AG09319 (cell line): Measurements from ENCODE around the gene NPAS3.

Source experiments
- DNase-seq: peaks from one replicate; pipeline ENCODE4 v3.0.0-alpha.2; 2010; ENCODE audit warnings: low read depth; ENCODE audit errors: extremely low read depth
- CTCF ChIP-seq: IDR thresholded peaks from 2 replicates; pipeline ENCODE4 v1.5.1; 2011; ENCODE audit warnings: low read depth, mild to moderate bottlenecking, inconsistent platforms, low read length, moderate library complexity

NPAS3 gene

DNA sequence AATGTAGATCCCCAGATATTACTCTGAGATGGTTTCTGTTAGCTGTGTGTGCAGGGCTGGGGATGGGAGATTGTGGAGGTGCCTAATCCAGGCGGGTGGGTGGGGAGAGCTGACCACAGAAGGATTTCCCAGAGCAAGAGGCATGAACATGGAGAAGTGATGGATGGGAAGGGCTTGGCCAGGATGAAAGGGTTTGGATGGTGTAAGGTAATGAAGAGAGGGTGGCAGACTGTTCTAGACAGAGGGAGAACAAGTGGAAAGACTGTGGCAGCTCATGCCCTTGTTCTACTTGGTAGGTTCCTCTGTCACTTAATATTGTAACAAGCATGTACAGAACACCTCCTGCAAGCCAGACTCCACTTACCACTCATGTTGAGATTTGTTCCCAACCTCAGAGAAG is 187.8 kb downstream of the NPAS3 start:
- DNase-seq: no peak
- no peak for TF ChIP-seq CTCF

GRCh38 chr14:33127531-33127930 is 188.9 kb downstream of the NPAS3 start:
- DNase-seq: no peak
- no peak for TF ChIP-seq CTCF

- no peak for TF ChIP-seq CTCF
- DNase-seq: no peak
Measured at GRCh38 chr14:33131801-33132200, 193.1 kb downstream of the NPAS3 start.

GRCh38 chr14:33134162-33134561 is 195.5 kb downstream of the NPAS3 start:
- DNase-seq: no peak
- TF ChIP-seq CTCF: no peak

DNA sequence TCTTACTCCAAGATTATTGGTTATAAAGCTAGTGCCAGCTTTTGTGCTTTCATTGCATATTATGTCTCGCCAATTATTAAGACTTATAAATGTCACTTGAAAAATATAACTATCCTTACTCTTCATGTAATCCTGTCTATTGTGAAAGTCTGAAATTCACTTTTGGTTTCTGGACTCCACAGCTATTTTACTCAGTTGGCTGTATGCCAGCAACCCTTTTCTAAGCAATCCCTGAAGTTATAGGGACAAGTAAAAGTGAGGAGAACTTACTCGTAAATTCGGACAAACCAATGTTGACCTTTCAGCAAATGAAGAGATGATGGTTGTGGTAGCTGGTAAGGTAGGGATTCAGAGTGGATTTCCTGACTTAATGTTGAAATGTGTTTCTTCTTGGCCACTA is 196.3 kb downstream of the NPAS3 start:
- DNase-seq: no peak
- no peak for TF ChIP-seq CTCF

GRCh38 chr14:33150666-33151428 is 212.2 kb downstream of the NPAS3 start:
- no peak for TF ChIP-seq CTCF

GRCh38 chr14:33163109-33163508 is 224.4 kb downstream of the NPAS3 start:
- TF ChIP-seq CTCF: no peak
- no peak for DNase-seq

More at GRCh38 chr14:33150666-33151428, 212.2 kb downstream of the NPAS3 start:
- DNase-seq: no peak
